HT-29 (cell line): ENCODE measurements around the gene SLC39A12. TPM values are rescaled to one million over a fixed set of nuclear protein-coding genes. Genes with fewer than 3 reads are reported as not detected.

Experiments
- DNase-seq: peaks from one replicate; pipeline ENCODE4 v3.0.0-alpha.2; 2015; ENCODE audit warnings: low spot score
- total RNA-seq: library from RNA; depleted of rRNA; stranded (reverse); fragments of >200 nt; shearing (Covaris generic); gene quantifications from 2 replicates; pipeline ENCODE4 v1.2.3, GENCODE V29; 2014; rRNA removed

The SLC39A12 gene
- total RNA-seq, 1 experiment from 2014 or later = not detected

GRCh38 chr10:18044976-18045720 lies 93.4 kb downstream of the SLC39A12 start:
- DNase-seq = no peak

- no peak for DNase-seq
These were observed 104.9 kb downstream of the SLC39A12 start for GRCh38 chr10:18056583-18056982.

- no peak for DNase-seq
These were observed 108.3 kb downstream of the SLC39A12 start for GRCh38 chr10:18059826-18060559.

DNA sequence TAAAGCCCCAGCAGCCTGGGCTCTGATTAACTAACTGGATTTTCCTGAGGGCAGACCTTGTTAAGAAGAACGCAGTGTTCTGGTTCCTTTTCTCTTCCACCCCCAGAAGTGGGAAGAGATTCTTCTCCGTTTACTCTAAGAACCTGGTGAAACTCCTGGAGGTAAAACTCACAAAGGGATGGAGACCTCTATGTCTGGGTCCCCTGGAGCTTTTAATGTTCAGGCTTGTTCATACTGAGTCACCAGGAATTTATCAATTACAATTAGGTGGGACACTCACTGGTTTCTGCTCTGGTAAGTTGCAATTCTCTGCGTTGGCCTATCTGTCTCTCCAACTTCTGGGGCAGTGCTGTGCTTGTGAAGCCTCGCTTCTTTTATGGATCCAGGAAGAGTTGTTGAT lies 115.2 kb downstream of the SLC39A12 start:
- DNase-seq = no peak

- no peak for DNase-seq
These were observed 116.7 kb downstream of the SLC39A12 start for GRCh38 chr10:18068401-18068800.

- DNase-seq = no peak
These were observed 119.9 kb downstream of the SLC39A12 start for GRCh38 chr10:18071591-18071990.

DNA sequence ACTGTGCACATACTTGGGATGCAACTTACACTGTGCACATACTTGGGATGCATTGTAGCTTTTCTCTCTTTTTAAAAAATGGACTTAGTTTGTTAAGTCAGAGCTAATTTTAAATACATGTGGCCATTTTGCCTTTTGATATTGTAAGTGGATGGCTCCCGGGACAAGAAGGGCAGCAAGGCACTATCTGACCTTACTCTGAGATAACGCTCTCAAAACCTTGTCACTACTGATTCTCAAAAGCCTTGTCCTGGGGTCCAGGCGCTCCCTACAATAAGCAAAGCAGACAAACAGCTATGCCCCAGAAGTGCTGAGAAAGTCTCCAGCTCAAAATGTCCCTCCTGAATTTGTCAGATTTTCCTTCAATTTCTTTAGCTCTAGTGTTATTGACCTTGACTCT lies 121.6 kb downstream of the SLC39A12 start:
- no peak for DNase-seq

- DNase-seq = no peak
These were observed 124.2 kb downstream of the SLC39A12 start for GRCh38 chr10:18075881-18076280.

DNA sequence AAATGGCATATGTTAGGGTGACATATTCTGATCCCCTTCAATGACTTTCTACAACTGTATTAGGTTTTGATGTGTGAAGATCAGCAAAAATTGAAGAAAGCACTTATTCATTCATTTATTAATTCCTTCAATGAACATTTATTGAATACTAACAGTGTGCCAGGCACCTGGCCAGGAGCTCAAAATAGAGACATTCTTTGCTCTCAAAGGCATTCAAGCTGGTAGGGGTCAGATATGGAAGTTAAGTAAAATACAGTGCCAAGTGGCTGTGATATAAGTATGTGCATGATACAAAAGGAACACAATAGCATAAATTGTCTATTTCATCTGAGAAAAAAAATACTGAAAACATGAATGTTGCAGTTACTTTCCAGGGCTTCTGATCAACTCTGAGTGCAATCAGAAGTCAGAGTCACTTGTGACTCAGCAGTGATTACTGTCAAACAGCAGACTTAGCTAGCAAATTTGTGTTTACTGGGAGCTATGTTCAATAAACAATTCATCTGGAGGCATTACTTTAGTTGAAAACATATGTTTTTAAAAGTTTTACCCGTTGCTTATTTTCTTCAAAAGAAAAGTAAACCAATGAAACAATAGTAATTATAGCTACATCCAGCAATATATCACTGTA lies 128.1 kb downstream of the SLC39A12 start:
- DNase-seq = no peak

DNA sequence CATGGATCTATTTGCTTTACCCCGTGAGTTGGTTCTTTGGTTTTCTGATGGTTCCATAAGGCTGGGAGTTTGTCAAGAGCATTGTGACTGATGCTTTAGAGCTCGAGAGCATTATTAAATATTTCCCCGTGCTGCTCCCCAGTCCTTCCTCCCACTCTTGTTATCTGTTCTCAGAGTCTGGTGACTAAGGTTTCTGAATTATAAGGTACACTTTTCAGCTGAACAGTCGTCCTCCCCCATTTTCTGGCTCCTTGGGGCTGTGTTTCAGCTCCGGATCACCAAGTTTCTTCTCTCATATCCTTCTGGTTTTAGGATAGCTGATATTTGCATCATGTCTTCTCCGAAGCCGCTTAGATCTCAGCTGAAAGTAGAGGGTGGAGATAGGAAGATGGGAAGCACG lies 130.7 kb downstream of the SLC39A12 start:
- no peak for DNase-seq

DNA sequence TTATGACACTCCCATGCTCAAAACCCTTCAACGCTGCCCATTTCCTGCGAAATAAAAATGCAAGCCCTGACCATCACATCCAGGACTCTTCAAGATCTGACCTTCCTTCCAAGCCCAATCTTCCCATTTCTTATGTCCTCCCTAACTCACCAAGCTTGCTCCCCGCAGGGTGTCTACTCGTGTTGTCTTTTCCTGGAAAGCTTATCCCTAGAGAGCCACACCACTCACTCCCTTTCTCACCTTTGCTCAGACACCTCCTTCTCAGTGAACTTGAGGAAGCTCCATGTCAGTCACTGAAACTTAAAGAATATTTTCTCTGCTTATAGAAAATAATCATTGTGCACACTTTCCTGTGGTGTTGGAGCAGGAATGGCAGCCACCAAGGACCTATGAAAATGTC lies 134.1 kb downstream of the SLC39A12 start:
- DNase-seq = no peak

- DNase-seq = no peak
These were observed 135.0 kb downstream of the SLC39A12 start for GRCh38 chr10:18086746-18087145.

- no peak for DNase-seq
These were observed 135.6 kb downstream of the SLC39A12 start for GRCh38 chr10:18087355-18087754.

Other genes with a start within 250 kb of the SLC39A12 start
- not detected in 2 replicates for gene TMEM236, start 199.7 kb upstream of the SLC39A12 start, total RNA-seq
- 0.03 TPM in 1 of 2 replicates, not detected in the other for gene MRC1, start 142.6 kb upstream of the SLC39A12 start, total RNA-seq
- not detected in 2 replicates for gene CACNB2, start 188.5 kb downstream of the SLC39A12 start, total RNA-seq